A673 (cell line): ENCODE results near the gene MLPH. TPM values are rescaled to one million over a fixed set of nuclear protein-coding genes. Genes with fewer than 3 reads are reported as not detected.

Experiments used
- BruUV-seq: library from RNA; stranded (reverse); fragments of 400-500 nt; replicated peaks from 2 replicates; lab custom pipeline; 2021; lab: Mats Ljungman, UMichigan
- CTCF ChIA-PET: fragments of 300-600 bp; sonication (Branson Sonifier 250); formaldehyde crosslinking; loops from one replicate; lab custom pipeline; 2022; ENCODE audit warnings: antibody characterized with exemption; lab: Charles Lee
- POLR2A ChIA-PET: fragments of 300-600 bp; sonication (Branson Sonifier 250); formaldehyde crosslinking; loops from one replicate; lab custom pipeline; 2022; ENCODE audit warnings: antibody characterized with exemption; ENCODE audit not compliant: low non-redundant PET; lab: Charles Lee
- DNase-seq: peaks from one replicate; pipeline ENCODE4 v3.0.0-alpha.2; 2015; ENCODE audit warnings: low spot score
- H3K27ac ChIP-seq: fragments of 200-600 bp; sonication (generic); 2 replicates; pipeline ENCODE4 v1.5.1; 2016; ENCODE audit warnings: mixed run types, low read depth, mild to moderate bottlenecking, mixed read lengths, antibody characterized with exemption, low read length; ENCODE audit not compliant: poor library complexity, severe bottlenecking
- H3K27me3 ChIP-seq: fragments of 200-600 bp; sonication (generic); replicated peaks from 2 replicates; pipeline ENCODE4 v1.6.1; 2017; ENCODE audit warnings: mixed run types, low read depth, mild to moderate bottlenecking, mixed read lengths, antibody characterized with exemption, low read length; ENCODE audit not compliant: insufficient read depth, poor library complexity
- H3K36me3 ChIP-seq: fragments of 200-600 bp; sonication (generic); 2 replicates; pipeline ENCODE4 v1.6.1; 2016; ENCODE audit warnings: mixed run types, mild to moderate bottlenecking, mixed read lengths, antibody characterized with exemption, low read length; ENCODE audit not compliant: insufficient read depth, poor library complexity, severe bottlenecking
- H3K4me1 ChIP-seq: fragments of 200-600 bp; sonication (generic); 2 replicates; pipeline ENCODE4 v1.6.1; 2017; ENCODE audit warnings: mixed run types, mild to moderate bottlenecking, mixed read lengths, antibody characterized with exemption, low read length; ENCODE audit not compliant: insufficient read depth, poor library complexity, severe bottlenecking
- H3K4me3 ChIP-seq: fragments of 200-600 bp; sonication (generic); 2 replicates; pipeline ENCODE4 v1.5.1; 2016; ENCODE audit warnings: low read depth, mixed run types, mild to moderate bottlenecking, mixed read lengths, low read length; ENCODE audit not compliant: poor library complexity, severe bottlenecking
- H3K9me3 ChIP-seq: fragments of 200-600 bp; sonication (generic); 2 replicates; pipeline ENCODE4 v1.6.1; 2016; ENCODE audit warnings: mixed run types, low read depth, mild to moderate bottlenecking, mixed read lengths, antibody characterized with exemption, low read length; ENCODE audit not compliant: poor library complexity, severe bottlenecking
- EZH2 ChIP-seq: fragments of 200-600 bp; sonication (generic); IDR thresholded peaks from 2 replicates; pipeline ENCODE4 v1.6.1; 2017; ENCODE audit warnings: borderline replicate concordance, low read depth, mild to moderate bottlenecking, mixed read lengths, antibody characterized with exemption, low read length; ENCODE audit not compliant: poor library complexity, severe bottlenecking
- intact Hi-C: fragments of 100-400 bp; cut with micrococcal nuclease; formaldehyde crosslinking; loops from one replicate; pipeline ENCODE4 v1.10.0; 2022; ENCODE audit not compliant: unreplicated experiment
- total RNA-seq: library from RNA; stranded (reverse); gene quantifications from 2 replicates; pipeline ENCODE4 v1.2.3, GENCODE V29; 2021
- TF ChIP-seq, protein P1 (sequence below): fragments of 300-800, 200-600 bp; sonication (generic); conservative IDR thresholded peaks from 2 replicates; pipeline ENCODE4 v1.5.1; 2017; ENCODE audit warnings: low read depth, mild to moderate bottlenecking, antibody characterized with exemption, low read length, moderate library complexity, mixed read lengths

The MLPH gene
- total RNA-seq, 1 experiment from 2014 or later, result not detected

DNA sequence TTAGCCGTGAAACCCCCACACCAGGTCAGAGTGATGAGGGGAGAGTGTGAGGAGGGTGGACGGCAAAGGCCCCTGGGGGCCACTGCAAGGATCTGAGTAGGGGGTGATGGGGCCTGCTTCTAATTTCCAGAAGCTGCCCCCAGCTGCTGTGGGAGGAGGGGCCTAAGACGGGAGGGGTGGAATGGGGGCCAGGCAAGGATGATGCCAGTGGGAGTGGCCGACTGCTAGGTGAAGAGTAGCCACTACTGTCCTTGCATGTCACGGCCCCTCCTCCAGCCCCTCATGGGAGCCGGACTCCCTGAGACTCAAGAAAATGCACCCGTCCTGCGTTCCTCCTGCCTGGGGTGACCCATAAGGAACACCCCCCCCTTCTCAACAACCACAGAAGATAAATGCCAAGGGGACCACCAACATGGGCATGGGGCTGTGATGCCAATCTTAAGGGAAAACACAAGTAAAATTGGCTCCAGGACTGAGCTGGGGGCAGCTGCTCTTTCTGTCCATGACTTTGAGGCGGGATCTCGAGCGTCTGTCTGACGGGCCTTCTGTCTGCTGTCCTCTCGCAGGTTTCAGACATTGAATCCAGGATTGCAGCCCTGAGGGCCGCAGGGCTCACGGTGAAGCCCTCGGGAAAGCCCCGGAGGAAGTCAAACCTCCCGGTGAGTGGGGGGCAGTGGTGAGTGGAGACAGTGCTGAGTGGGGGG lies 55.1 kb downstream of the MLPH start:
- DNase-seq, result no peak
- POLR2A ChIA-PET, result no interaction called here

DNA sequence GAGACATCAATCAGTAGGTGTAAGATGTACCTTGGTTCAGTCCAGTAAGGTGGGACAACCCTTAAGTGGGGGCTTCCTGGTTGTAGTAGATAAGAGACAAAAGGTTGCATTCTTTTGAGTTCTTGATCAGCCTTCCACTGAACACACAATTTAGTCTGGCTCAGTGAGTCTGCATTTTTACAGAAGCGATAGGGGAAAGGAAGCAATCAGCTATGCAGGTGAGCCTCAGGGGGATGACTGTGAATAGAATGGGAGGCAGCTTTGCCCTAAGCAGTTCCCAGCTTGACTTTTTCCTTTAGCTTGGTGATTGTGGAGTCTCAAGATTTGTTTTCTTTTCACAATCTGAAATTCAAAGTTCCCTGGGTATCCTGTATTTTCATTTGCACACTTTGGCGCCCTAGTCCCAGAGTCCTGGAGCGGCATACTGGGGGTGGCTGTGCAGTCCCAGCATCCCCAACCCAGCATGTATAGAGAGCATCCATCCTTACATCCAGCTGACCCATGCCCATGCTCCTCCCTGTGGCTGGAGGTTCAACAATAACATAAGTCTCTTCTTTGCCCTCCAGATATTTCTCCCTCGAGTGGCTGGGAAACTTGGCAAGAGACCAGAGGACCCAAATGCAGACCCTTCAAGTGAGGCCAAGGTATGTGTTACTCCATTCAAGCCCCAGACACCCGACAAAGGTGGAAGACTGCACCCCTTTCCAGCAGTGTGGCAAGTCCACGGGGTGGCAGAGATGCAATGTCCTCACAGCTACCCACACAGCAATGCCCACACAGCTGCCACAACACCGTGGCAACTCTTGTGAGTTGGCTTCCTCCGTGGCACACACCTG lies 59.2 kb downstream of the MLPH start:
- ChIA-PET CTCF (no interaction called here), POLR2A (no interaction called here)
- BruUV-seq, result no TSS peak
- Histone ChIP-seq H3K27ac (no peak overlapping the region), H3K4me1 (no peaks in the 10 kb centered on the region), H3K9me3 (no peaks in the 10 kb centered on the region), H3K4me3 (no peak overlapping the region), H3K27me3 (no peaks in the 10 kb centered on the region), H3K36me3 (no peaks in the 10 kb centered on the region)
- intact Hi-C loops, result no loop called here
- DNase-seq, result no peak
- no peak for TF ChIP-seq EZH2
- TF ChIP-seq, protein P1, sequence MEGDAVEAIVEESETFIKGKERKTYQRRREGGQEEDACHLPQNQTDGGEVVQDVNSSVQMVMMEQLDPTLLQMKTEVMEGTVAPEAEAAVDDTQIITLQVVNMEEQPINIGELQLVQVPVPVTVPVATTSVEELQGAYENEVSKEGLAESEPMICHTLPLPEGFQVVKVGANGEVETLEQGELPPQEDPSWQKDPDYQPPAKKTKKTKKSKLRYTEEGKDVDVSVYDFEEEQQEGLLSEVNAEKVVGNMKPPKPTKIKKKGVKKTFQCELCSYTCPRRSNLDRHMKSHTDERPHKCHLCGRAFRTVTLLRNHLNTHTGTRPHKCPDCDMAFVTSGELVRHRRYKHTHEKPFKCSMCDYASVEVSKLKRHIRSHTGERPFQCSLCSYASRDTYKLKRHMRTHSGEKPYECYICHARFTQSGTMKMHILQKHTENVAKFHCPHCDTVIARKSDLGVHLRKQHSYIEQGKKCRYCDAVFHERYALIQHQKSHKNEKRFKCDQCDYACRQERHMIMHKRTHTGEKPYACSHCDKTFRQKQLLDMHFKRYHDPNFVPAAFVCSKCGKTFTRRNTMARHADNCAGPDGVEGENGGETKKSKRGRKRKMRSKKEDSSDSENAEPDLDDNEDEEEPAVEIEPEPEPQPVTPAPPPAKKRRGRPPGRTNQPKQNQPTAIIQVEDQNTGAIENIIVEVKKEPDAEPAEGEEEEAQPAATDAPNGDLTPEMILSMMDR, result no peak

More for the DNA sequence above, 55.1 kb downstream of the MLPH start:
- CTCF ChIA-PET, result no interaction called here
- no TSS peak for BruUV-seq
- Histone ChIP-seq H3K27ac (no peak overlapping the region), H3K27me3 (no peaks in the 10 kb centered on the region), H3K9me3 (no peaks in the 10 kb centered on the region), H3K36me3 (no peaks in the 10 kb centered on the region), H3K4me1 (no peaks in the 10 kb centered on the region), H3K4me3 (no peak overlapping the region)
- intact Hi-C loops, result no loop called here
- TF ChIP-seq EZH2, result no peak
- TF ChIP-seq, protein P1, result no peak

DNA sequence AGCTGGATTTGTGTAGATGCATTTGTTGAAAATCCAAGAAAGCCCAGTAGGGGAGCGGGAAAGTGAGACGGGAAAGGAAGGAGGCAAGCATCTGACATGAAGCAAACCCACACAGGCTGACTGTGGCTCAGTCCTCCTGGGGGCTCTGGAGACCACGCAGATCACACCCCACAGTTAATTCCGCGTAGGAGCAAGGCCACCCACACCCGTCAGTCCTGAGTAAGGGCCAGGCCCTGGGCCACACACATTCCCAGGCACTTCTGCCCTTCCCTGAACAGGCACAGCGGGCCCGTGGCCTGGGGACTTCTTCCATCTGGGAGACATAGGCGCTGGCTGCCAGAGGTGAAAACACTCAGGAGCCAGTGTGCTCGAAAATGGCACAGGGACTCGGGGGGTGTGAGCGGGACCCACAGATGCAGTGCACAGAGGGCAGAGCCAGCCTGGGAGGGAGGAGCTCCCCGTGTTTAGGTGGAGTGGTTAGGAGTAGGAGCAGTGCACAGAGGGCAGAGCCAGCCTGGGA lies 59.9 kb downstream of the MLPH start:
- ChIA-PET CTCF (no interaction called here), POLR2A (no interaction called here)
- H3K36me3 ChIP-seq, result no peaks in the 10 kb centered on the region
- H3K27ac ChIP-seq, result no peak overlapping the region
- BruUV-seq, result no TSS peak
- H3K4me3 ChIP-seq, result no peak overlapping the region
- H3K27me3 ChIP-seq, result no peaks in the 10 kb centered on the region
- no peak for TF ChIP-seq EZH2
- TF ChIP-seq, protein P1, result no peak
- intact Hi-C loops, result no loop called here
- H3K4me1 ChIP-seq, result no peaks in the 10 kb centered on the region
- no peaks in the 10 kb centered on the region for H3K9me3 ChIP-seq
- DNase-seq, result no peak
